HG02610 (cell line): ENCODE data around the gene OR51V1.
"Not testable (repeated sequence)": the region's sequence is repeated elsewhere in the genome, so short reads cannot be mapped to it uniquely, and the experiment has no call there.

ENCODE experiments used
- ATAC-seq: cut with Tn5 transposase; IDR thresholded peaks from one replicate; pipeline ENCODE4 v1.9.1; 2021; ENCODE audit warnings: mild to moderate bottlenecking, moderate library complexity; ENCODE audit not compliant: unreplicated experiment

Gene OR51V1

DNA sequence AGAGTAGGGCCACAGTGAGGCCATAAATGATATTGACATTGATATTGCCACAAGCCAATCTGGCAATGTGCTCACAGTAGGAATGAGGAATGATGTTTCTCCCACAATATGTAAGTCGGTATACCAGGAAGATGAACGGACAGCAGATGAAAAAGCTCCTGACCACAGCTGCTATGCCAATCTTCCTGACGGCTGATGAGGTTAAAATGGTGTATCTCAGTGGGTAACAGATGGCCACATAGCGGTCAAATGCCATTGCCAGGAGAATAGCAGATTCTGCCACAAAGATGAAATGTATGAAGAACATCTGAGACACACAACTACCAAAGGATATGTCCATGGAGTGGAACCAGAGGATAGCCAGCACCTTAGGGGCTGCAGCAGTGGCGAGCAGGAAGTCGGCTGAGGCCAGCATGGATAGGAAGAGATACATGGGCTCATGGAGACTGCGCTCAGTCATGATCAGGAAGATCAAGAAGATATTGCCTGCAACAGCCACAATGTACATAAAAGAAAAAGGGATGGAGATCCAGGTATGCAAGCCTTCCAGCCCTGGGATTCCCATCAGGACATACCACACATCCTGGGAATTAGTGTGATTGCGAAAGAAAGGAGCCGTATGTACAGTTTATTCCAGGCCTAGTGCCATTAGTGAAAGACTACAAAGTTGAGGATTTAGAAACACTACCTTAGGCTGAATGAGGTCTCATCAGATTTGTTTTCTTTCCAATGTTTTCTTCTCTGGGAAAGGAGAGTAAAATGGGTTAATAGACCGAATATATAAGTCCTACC is 22.2 kb downstream of the OR51V1 start:
- ATAC-seq: no peak

DNA sequence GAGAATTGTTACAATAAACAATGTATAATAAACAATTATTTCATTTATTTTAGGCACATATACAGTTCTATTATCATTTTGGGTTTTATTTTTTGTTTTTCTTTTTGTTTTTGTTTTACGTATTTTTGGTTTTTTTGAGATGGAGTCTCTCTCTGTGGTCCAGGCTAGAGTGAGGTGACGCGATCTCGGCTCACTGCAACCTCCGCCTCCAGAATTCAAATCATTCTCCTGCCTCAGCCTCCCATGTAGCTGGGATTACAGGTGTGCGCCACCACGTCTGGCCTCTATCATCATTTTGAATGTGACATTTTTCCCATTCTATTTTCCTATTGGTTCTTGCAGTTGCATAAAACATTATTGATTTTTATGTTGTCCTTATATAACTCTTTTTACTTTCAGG is 25.5 kb downstream of the OR51V1 start:
- ATAC-seq: no peak

DNA sequence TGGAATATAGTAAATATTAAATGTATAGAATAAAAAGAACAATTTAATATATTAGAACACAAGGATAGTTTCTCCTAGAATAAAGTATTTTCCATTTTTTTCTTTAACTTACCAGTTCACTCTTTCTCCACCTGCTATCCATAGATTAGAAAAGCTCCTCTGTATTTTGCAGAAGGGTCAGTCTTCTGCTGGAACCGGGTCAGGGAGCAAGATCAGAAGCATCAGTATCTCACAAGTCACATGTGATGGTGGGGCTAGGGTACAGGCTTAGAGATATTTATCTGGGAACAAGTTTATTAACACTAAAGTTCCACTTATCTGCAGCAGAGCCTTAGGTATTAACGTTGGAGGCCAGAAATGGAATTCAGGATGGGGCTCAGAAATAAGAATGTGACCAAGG is 28.6 kb downstream of the OR51V1 start:
- no peak for ATAC-seq

DNA sequence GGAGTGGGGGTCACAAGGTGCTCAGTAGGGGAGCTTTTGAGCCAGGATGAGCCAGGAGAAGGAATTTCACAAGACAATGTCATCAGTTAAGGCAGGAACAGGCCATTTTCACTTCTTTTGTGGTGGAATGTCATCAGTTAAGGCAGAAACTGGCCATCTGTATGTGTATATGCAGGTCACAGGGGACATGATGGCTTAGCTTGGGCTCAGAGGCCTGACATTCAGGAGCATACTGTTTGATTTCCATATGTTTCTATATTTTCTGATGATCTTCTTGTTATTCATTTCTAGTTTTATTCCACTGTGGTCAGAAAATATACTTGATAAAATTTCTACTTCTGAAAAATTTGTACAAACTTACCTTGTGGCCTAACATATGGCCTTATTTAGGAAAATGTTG is 34.6 kb downstream of the OR51V1 start:
- not testable (repeated sequence) for ATAC-seq

DNA sequence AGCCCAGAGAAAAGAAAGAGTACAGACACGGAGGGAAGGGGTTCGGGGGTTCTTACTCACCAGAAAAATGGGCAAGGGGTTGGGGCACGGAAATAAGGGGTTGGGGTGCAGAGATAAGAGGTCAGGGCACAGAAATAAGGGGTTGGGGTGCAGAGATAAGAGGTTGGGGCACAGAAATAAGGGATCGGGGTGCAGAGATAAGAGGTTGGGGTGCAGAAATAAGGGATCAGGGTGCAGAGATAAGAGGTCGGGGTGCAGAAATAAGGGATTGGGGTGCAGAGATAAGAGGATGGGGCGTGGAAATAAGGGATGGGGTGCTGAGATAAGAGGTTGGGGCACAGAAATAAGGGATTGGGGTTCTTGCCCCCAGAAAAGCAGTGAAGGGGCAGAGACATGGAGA is 35.7 kb downstream of the OR51V1 start:
- not testable (repeated sequence) for ATAC-seq

DNA sequence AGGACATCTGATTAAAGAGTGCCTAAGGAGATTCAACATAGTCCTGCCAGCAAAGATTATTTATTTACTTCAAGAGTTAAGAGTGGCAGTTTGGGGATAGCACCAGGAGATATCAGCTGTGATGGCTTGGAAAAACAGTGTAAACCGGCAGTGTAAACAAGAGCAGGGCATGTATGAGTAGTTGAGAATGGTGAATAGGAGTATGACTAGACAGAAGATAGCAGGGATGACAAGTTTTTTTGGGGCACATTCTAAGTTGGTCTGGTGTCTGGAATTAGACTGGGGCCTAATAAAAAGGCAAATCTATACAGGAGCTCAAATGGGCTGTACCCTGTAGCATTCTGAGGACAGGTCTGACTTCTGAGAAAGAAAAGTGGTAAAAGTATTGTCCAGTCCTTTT is 39.4 kb downstream of the OR51V1 start:
- not testable (repeated sequence) for ATAC-seq

DNA sequence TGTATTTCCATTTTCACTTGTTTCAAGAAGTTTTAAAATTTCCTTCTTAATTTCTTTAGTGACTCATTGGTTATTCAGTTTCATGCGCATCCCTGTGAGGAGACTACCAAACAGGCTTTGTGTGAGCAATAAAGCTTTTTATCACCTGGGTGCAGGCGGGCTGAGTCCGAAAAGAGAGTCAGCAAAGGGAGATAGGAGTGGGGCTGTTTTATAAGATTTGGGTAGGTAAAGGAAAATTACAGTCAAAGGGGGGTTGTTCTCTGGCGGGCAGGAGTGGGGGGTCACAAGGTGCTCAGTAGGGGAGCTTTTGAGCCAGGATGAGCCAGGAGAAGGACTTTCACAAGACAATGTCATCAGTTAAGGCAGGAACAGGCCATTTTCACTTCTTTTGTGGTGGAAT is 40.3 kb downstream of the OR51V1 start:
- ATAC-seq: not testable (repeated sequence)

DNA sequence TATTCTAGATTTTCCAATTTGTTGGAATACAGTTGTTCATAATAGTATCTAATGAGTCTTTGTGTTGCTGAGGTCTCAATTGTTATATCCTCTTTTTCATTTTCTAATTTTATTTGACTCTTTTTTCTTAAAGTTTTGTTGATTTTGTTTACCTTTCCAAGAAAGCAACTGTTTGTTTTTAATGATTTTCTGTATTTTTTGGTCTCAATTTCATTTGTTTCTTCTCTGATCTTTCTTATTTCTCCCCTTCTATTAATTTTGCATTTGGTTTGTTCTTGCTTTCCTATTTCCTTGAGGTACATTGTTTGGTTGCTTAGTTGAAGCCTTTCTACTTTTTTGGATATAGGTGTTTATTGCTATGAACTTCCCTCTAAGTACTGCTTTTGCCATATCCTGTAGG is 40.7 kb downstream of the OR51V1 start:
- no peak for ATAC-seq

DNA sequence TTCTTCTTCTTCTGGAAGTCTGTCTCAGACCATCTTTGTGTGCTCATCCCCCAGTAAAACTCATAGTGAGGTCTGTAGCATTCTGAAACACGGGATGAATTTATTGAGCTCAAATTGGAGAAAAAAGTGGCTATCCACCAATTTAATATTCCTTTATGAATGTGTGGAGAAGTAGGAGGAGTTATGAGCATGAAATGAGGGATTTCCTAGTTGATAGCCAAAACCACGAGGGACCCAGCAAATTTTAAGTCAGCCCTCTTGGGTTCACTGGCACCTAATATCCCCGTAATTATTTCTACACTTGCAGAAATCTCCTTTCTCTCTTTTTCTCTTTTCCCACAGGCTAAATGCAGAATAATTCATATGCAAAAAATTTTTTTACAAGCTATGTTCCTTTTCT is 45.8 kb downstream of the OR51V1 start, which contains the start of gene OR52A1:
TSS of gene OR52A1 (minus strand) at position 101 of the 400 bp plus-strand sequence. CDS start 2,388 bp downstream, outside the sequence.
- no peak for ATAC-seq

DNA sequence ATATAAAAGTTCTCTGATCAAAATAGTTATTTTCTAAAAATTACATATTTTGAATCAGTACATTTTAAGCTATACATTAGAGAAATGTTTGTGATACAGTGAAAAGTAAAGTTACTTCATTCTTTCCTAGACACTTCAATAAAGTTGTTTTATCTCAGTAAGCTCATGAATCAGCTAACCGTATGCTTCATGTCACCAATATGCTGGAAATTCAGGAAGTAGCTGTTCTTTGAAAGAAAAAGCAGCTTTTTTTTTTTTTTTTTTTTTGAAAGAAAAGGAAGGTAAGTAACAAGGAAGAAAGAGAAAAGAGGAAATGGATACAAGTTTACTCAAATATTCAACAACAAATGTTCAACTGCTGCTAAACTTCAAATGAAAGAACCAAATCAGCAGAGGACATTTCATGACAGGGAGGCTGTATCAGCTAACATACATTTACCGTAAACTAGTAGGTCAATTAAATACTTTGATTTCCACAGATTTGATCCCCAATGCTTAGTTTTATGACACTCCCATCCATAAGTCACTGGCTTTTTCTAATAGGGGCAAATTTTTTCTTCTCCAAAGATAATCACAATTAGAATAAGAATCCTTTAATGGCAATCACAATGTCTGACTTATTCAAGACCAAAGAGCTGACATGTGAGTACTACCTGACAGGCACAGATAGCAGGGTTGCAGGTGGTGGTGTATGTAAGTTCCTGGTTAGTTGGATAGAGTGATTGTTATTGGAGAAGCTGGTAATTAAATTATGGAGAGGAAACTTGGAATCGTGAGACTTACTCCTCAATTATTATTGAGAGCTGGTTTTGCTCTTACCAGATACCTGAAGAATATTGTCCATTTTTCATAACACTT is 46.7 kb downstream of the OR51V1 start:
- ATAC-seq: no peak

DNA sequence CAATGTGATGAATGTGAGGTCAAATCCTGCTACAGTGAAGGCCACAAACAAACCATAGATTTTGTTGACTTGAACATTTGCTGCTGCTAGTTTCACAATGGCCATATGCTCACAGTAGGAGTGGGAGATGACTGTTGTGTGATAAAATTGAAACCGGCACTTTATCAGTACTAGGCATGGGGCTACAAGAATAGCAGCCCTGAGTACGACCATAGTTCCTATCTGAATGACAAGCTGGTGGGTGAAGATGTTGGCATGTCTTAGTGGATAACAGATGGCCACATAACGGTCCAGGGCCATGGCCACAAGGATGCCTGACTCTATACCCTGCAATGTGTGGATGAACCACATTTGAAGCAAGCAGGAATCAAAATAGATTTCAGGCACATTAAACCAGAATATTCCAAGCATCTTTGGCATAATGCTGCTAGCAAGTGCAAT is 48.7 kb downstream of the OR51V1 start:
- no peak for ATAC-seq
